ENCODE results near the gene PPIG.
"Not testable (repeated sequence)": the region's sequence is repeated elsewhere in the genome, so short reads cannot be mapped to it uniquely, and the experiment has no call there.

PPIG gene

GRCh38 chr2:169590804-169591203 is 6.7 kb downstream of the PPIG start:
- DNase-seq (ENCODE audit: low read depth), result no peak

GRCh38 chr2:169596546-169596945 is 12.4 kb downstream of the PPIG start:
- DNase-seq (ENCODE audit: low read depth), result not testable (repeated sequence)

DNA sequence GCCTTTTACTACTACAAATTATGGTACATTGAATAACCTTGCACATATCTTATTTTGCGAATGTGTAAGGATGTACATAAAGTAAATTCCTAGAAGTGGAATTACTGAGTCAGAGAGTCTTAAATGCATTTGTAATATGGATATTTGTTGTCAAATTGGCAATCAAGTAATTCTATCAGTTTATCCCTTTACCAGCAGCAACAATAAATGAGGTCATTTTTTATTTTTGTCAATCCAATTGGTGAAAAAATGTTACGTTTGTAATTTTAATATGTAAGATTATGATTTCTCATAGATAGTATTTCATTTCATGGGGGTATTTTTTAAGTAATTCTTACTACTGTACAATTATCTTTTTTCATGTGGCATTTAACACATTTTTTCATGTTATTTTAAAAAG is 14.8 kb downstream of the PPIG start:
- no peak for DNase-seq (ENCODE audit: low read depth)

DNA sequence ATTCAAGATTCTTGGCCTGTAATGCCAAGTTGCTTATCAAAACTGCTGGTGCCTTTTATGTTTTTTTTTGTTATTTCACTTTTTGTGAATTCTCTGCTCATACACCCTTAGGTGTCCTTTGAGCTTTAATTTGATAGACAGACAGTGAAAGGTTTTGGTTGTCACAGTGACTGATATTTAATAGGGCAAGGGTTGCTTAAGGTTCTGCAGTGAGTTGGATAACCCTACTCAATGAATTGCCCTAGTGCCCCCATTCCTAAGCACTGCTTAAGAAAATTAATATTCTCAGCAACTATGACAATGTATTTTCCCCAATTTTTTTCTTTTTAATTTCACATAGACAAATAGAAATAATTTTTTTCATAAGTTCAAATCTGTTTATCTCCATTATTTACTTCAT is 15.4 kb downstream of the PPIG start:
- DNase-seq (ENCODE audit: low read depth), result no peak

GRCh38 chr2:169609264-169609663 is 25.1 kb downstream of the PPIG start:
- no peak for DNase-seq (ENCODE audit: low read depth)

GRCh38 chr2:169613876-169614275 is 29.7 kb downstream of the PPIG start:
- no peak for DNase-seq (ENCODE audit: low read depth)

- DNase-seq (ENCODE audit: low read depth), result not testable (repeated sequence)
These were observed 31.8 kb downstream of the PPIG start for GRCh38 chr2:169615982-169616381.

GRCh38 chr2:169619946-169620345 is 35.8 kb downstream of the PPIG start:
- no peak for DNase-seq (ENCODE audit: low read depth)

GRCh38 chr2:169620509-169620908 is 36.4 kb downstream of the PPIG start:
- DNase-seq (ENCODE audit: low read depth), result no peak

- DNase-seq (ENCODE audit: low read depth), result no peak
These were observed 39.1 kb downstream of the PPIG start for GRCh38 chr2:169623235-169623634.

- no peak for DNase-seq (ENCODE audit: low read depth)
These were observed 41.6 kb downstream of the PPIG start for GRCh38 chr2:169625781-169626180.

DNA sequence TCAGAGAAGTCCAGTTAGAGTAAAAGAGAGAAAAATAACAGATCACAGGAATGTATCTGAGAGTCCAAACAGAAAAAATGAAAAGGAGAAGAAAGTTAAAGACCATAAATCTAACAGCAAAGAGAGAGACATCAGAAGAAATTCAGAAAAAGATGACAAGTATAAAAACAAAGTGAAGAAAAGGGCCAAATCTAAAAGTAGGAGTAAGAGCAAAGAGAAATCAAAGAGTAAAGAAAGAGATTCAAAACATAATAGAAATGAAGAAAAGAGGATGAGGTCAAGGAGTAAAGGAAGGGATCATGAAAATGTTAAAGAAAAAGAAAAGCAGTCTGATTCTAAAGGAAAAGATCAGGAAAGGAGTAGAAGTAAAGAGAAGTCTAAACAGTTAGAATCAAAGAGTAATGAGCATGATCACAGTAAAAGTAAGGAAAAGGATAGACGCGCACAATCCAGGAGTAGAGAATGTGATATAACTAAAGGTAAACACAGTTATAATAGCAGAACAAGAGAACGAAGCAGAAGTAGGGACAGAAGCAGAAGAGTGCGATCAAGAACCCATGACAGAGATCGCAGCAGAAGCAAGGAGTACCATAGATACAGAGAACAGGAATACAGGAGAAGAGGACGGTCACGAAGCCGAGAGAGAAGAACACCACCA is 52.4 kb downstream of the PPIG start:
- DNase-seq (ENCODE audit: low read depth), result no peak

DNA sequence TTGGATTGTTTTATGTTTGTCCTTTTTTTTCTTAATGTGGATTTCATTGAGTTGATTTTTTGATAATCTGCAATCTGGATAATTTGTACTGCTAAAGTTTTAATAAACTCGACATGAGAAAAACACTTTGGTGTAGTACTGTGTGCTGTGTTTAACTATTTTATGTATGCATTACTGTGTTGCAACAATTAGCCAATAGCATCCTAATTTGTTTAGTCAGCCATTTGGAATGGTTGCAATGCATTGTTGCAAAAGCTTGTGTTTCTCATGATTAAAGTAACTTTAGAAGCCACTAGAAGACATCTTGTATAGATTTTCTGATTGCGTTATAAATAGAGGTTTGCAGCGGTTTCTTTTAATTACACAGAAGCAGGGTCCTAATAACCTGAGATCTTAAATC is 53.5 kb downstream of the PPIG start:
- DNase-seq (ENCODE audit: low read depth), result no peak

- no peak for DNase-seq (ENCODE audit: low read depth)
These were observed 56.0 kb downstream of the PPIG start for GRCh38 chr2:169640104-169640503.

DNA sequence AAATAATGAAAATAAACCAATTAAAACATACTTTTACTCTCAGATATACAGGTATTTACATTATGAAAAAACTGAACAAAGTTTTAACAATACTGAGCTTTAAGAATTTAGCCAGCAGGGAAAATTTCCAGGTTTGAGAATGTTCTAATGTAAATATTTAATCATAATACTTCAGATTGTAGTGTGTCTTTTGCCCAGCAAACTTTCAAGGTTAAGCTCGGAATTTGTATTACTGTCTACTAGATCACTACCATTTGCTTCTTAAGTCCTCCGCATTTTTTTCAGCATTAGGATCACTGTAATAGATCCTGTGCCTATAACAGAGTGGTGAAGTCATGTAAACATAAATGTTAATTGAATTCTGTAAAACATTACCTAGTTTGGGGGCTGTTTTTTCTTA is 57.3 kb downstream of the PPIG start:
- no peak for DNase-seq (ENCODE audit: low read depth)

DNA sequence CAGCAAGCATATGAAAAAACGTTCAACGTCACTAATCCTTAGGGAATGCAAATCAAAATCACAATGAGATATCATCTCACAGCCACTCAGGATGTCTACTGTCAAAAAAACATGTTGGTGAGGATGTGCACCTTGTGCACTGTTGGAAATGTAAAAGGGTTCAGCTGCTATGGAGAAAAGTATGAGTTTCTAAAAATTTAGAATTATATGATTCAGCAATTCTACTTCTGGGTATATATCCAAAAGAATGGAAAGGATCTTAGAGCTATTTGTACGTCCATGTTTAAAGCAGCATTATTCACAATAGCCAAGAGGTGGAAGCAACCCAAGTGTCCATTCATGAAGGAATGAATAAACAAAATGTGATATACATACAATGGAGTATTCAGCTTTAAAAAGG is 60.0 kb downstream of the PPIG start:
- DNase-seq (ENCODE audit: low read depth), result no peak

DNA sequence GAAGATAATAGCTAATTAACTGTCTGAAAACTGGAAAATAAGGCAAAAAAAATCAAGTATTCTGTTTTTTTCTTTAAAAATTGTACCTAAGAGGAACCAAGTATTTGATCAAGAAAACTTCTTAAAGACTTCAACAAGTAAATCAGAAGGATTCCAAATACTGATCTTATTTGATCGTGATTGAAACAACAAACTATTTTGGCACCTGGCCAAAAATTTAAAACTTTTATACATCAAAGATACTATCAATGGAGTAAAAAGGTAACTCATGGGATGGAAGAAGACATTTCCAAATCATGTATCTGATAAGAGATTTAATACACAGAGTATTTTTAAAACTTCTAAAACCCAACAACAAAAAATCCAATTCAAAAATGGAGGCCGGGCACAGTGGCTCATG is 63.3 kb downstream of the PPIG start:
- no peak for DNase-seq (ENCODE audit: low read depth)

- no peak for DNase-seq (ENCODE audit: low read depth)
These were observed 65.1 kb downstream of the PPIG start for GRCh38 chr2:169649278-169649677.

- no peak for DNase-seq (ENCODE audit: low read depth)
These were observed 69.5 kb downstream of the PPIG start for GRCh38 chr2:169653636-169654035.

- DNase-seq (ENCODE audit: low read depth), result no peak
These were observed 72.0 kb downstream of the PPIG start for GRCh38 chr2:169656164-169656563.

GRCh38 chr2:169658877-169659276 is 74.7 kb downstream of the PPIG start:
- DNase-seq (ENCODE audit: low read depth), result no peak

GRCh38 chr2:169659320-169659719 is 75.2 kb downstream of the PPIG start:
- no peak for DNase-seq (ENCODE audit: low read depth)

DNA sequence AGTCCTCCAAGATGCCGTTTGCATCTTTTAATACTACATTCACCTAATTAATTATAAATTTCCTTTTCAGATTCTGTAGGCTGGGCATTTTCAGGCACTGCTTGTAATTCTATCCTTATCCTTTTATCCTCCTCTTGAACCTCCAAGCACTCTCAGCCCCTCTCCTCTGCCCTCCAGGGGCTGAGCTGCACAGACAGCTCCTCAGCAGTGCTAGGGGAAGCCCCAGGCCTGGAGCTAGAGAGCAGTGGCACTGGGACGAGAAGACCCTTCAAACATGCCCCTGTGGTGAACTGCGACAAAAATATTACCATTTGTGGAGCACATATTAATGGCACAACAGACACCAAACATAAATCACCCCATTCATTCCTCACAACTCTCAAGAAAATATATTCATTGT is 77.1 kb downstream of the PPIG start:
- no peak for DNase-seq (ENCODE audit: low read depth)

GRCh38 chr2:169662744-169663143 is 78.6 kb downstream of the PPIG start:
- no peak for DNase-seq (ENCODE audit: low read depth)

- DNase-seq (ENCODE audit: low read depth), result no peak
These were observed 79.1 kb downstream of the PPIG start for GRCh38 chr2:169663247-169663646.

All from stimulated activated CD8-positive, alpha-beta memory T cell treated with anti-CD3 and anti-CD28 coated beads, Interleukin-4, amount 100 ng/mL, for 24 hours (primary cell).